Measurements from ENCODE around the gene CH25H.
A peak's percentile ranks its signal among the peaks of the same experiment; 100 is the strongest.

The CH25H gene

DNA sequence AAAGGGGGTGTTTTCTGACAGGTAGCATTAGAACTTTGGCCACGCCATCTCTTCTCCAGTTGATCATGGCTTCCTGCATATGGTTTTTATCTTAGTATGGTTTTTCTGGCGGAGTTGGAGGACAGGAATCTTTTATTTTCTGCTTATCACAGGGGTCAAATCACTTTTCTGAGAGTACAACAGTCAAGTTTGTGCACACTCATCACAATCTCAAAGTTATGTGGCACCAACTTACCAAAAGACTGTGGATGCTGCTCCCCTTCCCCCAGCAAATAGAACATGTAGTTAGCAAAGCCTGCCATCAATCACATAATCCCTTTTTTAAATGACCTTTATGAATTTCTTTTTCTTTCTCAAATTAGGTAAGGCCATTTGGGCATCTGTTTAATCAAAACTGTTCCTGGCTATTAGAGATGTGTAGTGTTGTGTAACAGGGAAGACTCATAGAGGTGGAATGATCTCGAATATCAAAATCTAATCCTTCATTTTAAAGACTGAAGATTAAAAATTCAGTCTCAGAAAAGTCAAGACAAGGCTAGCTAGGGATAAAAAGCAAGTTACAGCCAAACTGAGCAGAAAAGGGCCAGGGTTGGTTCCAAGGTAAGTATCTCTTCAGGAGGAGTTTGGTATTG is 3.8 kb upstream of the CH25H start:
- Histone ChIP-seq H3K4me1 (peaks cover 7% of the 10 kb centered on the region), H3K4me3 (ENCODE audit: low read depth, low read length) (no peak overlapping the region), H3K36me3 (ENCODE audit: control insufficient read depth, insufficient read depth, low read length) (no peaks in the 10 kb centered on the region), H3K27ac (no peak overlapping the region), H3K79me2 (no peaks in the 10 kb centered on the region), H3K9me3 (ENCODE audit: control insufficient read depth, low read length) (no peaks in the 10 kb centered on the region), H3K9ac (no peak overlapping the region), H3K4me2 (ENCODE audit: low read length) (no peak overlapping the region), H2AFZ (no peak overlapping the region), H3K27me3 (ENCODE audit: control insufficient read depth, insufficient read depth, low read length) (no peaks in the 10 kb centered on the region)
- TF ChIP-seq, protein P1, sequence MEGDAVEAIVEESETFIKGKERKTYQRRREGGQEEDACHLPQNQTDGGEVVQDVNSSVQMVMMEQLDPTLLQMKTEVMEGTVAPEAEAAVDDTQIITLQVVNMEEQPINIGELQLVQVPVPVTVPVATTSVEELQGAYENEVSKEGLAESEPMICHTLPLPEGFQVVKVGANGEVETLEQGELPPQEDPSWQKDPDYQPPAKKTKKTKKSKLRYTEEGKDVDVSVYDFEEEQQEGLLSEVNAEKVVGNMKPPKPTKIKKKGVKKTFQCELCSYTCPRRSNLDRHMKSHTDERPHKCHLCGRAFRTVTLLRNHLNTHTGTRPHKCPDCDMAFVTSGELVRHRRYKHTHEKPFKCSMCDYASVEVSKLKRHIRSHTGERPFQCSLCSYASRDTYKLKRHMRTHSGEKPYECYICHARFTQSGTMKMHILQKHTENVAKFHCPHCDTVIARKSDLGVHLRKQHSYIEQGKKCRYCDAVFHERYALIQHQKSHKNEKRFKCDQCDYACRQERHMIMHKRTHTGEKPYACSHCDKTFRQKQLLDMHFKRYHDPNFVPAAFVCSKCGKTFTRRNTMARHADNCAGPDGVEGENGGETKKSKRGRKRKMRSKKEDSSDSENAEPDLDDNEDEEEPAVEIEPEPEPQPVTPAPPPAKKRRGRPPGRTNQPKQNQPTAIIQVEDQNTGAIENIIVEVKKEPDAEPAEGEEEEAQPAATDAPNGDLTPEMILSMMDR (IDR thresholded peaks at IDR 0.05): no peak

DNA sequence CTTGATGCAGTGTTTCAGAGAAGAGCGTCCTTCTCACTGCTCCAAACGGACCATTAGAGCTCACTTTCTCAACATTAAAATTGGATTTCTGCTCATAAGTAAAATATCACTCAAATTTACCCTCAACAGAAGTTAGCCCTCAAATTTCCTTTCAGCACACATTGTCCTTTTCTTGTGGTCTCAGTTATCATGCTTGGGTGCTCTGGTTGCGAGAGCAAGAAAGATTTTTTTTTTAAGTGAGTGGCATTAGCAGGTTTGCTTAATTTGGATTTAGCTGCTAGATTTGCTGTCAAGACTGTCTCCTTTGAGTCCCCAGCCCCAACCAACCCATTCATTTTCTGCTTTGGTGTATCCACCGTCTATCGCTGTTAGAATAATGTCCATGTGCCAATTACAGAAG is 2.6 kb upstream of the CH25H start:
- no peaks in the 10 kb centered on the region for H3K9me3 ChIP-seq (ENCODE audit: control insufficient read depth, low read length)
- no peaks in the 10 kb centered on the region for H3K79me2 ChIP-seq
- H3K27ac ChIP-seq: no peak overlapping the region
- no peak overlapping the region for H3K4me3 ChIP-seq (ENCODE audit: low read depth, low read length)
- H3K9ac ChIP-seq: no peak overlapping the region
- H3K36me3 ChIP-seq (ENCODE audit: control insufficient read depth, insufficient read depth, low read length): no peaks in the 10 kb centered on the region
- no peak overlapping the region for H3K4me2 ChIP-seq (ENCODE audit: low read length)
- H3K4me1 ChIP-seq: peaks cover 7% of the 10 kb centered on the region
- TF ChIP-seq, protein P1 (IDR thresholded peaks at IDR 0.05): no peak
- no peaks in the 10 kb centered on the region for H3K27me3 ChIP-seq (ENCODE audit: control insufficient read depth, insufficient read depth, low read length)
- no peak overlapping the region for H2AFZ ChIP-seq

DNA sequence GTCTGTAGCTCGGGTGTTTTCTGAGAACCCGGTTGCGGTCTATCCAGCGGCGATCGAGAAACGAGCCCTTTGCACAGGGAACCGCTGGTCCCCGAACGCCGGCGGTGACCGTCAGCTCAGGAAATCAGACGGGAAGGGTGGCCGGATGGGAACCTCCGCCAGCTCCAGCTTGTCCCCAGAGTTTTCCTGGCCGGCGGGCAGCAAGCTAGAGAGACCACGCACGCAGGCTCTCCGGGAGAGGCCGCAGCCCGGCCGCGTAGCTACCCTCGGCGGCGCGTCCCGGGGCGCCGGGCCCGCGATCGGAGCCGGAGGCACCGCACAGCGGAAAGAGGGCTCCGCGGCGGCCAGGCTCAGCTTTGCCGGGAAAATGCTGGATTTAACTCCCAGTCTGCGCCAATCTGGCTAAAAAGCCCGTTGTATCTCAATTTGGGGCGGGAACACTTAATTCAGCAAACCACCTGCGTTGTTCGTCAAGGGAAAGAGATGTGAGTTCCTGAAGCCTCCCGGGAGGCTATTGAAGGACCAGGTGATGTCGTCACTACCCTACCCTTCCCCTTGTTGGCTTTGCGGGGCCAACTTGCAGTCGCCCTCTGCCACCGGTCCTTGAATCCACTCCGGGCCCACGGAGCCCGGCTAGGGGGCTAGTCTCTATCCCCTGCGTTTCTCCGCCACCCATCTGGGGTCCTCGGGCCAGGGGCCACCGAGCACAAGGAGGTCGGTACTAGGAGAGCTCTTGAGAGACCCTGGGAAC is 859 bp upstream of the CH25H start:
- no peaks in the 10 kb centered on the region for H3K36me3 ChIP-seq (ENCODE audit: control insufficient read depth, insufficient read depth, low read length)
- H3K4me3 ChIP-seq (ENCODE audit: low read depth, low read length): peak overlapping the region; percentile 38
- H3K4me1 ChIP-seq: peaks cover 7% of the 10 kb centered on the region
- H3K79me2 ChIP-seq: no peaks in the 10 kb centered on the region
- no peaks in the 10 kb centered on the region for H3K9me3 ChIP-seq (ENCODE audit: control insufficient read depth, low read length)
- TF ChIP-seq, protein P1 (IDR thresholded peaks at IDR 0.05): no peak
- no peak overlapping the region for H3K9ac ChIP-seq
- H2AFZ ChIP-seq: peak overlapping the region; percentile 82
- H3K27ac ChIP-seq: no peak overlapping the region
- no peaks in the 10 kb centered on the region for H3K27me3 ChIP-seq (ENCODE audit: control insufficient read depth, insufficient read depth, low read length)
- H3K4me2 ChIP-seq (ENCODE audit: low read length): peak overlapping the region; percentile 51

DNA sequence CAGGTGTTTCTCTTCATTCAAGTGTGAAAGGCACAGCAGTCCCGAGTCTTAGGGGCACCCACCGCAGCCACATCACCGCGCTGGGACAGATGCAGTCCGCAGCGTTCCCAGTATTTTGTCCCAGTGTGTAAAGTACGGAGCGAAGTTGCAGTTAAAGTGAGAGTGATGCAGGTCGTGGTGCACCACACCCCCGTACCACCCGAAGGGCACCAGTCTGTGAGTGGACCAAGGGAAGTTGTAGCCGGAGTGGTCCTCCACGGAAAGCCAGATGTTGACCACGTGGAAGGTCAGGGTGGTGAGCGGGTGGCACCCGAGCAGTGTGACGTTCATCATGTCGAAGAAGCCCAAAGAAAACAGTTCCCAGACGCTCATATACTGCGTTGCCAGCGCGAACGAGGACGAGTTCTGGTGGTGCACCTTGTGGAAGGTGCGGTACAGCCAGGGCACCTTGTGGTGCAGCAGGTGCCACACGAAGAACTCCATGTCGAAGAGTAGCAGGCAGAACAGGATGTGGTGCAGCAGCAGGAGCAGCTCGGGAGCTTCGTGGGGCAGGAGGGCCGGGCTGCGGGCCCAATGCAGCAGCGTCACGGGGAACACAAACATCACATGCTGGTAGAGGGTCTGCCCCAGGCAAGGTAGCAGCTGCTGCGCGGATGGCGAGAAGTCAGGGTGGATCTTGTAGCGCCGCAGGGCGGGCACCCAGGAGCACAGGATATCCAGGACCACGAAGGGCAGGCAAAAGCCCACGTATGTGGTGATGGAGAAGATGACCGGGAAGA is 526 bp downstream of the CH25H start:
- H3K4me2 ChIP-seq (ENCODE audit: low read length): peak overlapping the region; percentile 51
- H3K4me3 ChIP-seq (ENCODE audit: low read depth, low read length): peak overlapping the region; percentile 38
- peak overlapping the region; percentile 82 for H2AFZ ChIP-seq
- H3K27ac ChIP-seq: no peak overlapping the region
- peaks cover 7% of the 10 kb centered on the region for H3K4me1 ChIP-seq
- H3K9ac ChIP-seq: no peak overlapping the region
- H3K36me3 ChIP-seq (ENCODE audit: control insufficient read depth, insufficient read depth, low read length): no peaks in the 10 kb centered on the region
- H3K79me2 ChIP-seq: no peaks in the 10 kb centered on the region
- no peaks in the 10 kb centered on the region for H3K9me3 ChIP-seq (ENCODE audit: control insufficient read depth, low read length)
- TF ChIP-seq, protein P1 (IDR thresholded peaks at IDR 0.05): no peak
- H3K27me3 ChIP-seq (ENCODE audit: control insufficient read depth, insufficient read depth, low read length): no peaks in the 10 kb centered on the region

All from parathyroid adenoma (tissue), 2 donors.